GM04503 (cell line): ENCODE data around the gene BICRA.

Source experiments
- DNase-seq: peaks from one replicate; pipeline ENCODE4 v3.0.0-alpha.2; 2012; ENCODE audit warnings: low read depth

BICRA gene

GRCh38 chr19:47752440-47753211 lies 143.7 kb downstream of the BICRA start:
- no peak for DNase-seq
